Neural cell (in vitro differentiated cells): ENCODE results near the gene TCFL5.

ENCODE experiments used
- CTCF ChIP-seq: fragments of 450-650 bp; IDR thresholded peaks from 2 replicates; pipeline ENCODE4 v1.5.1; 2014; ENCODE audit warnings: antibody characterized with exemption, mild to moderate bottlenecking, moderate library complexity; ENCODE audit not compliant: poor library complexity, severe bottlenecking
- REST ChIP-seq: IDR thresholded peaks from 2 replicates; pipeline ENCODE4 v1.6.1; 2012; ENCODE audit warnings: borderline replicate concordance

GRCh38 chr20:62805711-62806382 is 55.8 kb downstream of the TCFL5 start:
- TF ChIP-seq CTCF, result no peak
- TF ChIP-seq REST, result no peak
